Stimulated activated CD4-positive, alpha-beta T cell treated with anti-CD3 and anti-CD28 coated beads, Interleukin-4, amount 100 ng/mL, for 48 hours (primary cell): ENCODE results near the gene HOMER1.
"Not testable (repeated sequence)": the region's sequence is repeated elsewhere in the genome, so short reads cannot be mapped to it uniquely, and the experiment has no call there.

ENCODE experiments used
- DNase-seq, 2 donors: peaks; one replicate each; pipeline ENCODE4 v3.0.0-alpha.2; 2020; ENCODE audit warnings: low read depth in 2 of 2

Gene HOMER1

GRCh38 chr5:79417495-79417894, 96.4 kb downstream of the HOMER1 start:
- DNase-seq, result no peak

- DNase-seq, result no peak
These were observed 97.4 kb downstream of the HOMER1 start for GRCh38 chr5:79416499-79416898.

- DNase-seq, result no peak
These were observed 100.8 kb downstream of the HOMER1 start for GRCh38 chr5:79413112-79413511.

GRCh38 chr5:79408028-79408427, 105.9 kb downstream of the HOMER1 start:
- no peak for DNase-seq

- DNase-seq, result no peak
These were observed 106.3 kb downstream of the HOMER1 start for GRCh38 chr5:79407591-79407990.

- no peak for DNase-seq
These were observed 112.7 kb downstream of the HOMER1 start for GRCh38 chr5:79401216-79401615.

- no peak for DNase-seq
These were observed 114.9 kb downstream of the HOMER1 start for GRCh38 chr5:79399046-79399445.

GRCh38 chr5:79397080-79397479, 116.9 kb downstream of the HOMER1 start:
- DNase-seq, result no peak

- no peak for DNase-seq
These were observed 117.7 kb downstream of the HOMER1 start for GRCh38 chr5:79396265-79396664.

GRCh38 chr5:79395296-79395695, 118.6 kb downstream of the HOMER1 start:
- DNase-seq, result no peak

GRCh38 chr5:79392776-79393175, 121.2 kb downstream of the HOMER1 start:
- DNase-seq, result no peak

GRCh38 chr5:79386679-79387078, 127.3 kb downstream of the HOMER1 start:
- DNase-seq, result no peak

- not testable (repeated sequence) for DNase-seq
These were observed 128.8 kb downstream of the HOMER1 start for GRCh38 chr5:79385126-79385525.

GRCh38 chr5:79378510-79379186, 135.3 kb downstream of the HOMER1 start:
- no peak for DNase-seq

- no peak for DNase-seq
These were observed 156.5 kb downstream of the HOMER1 start for GRCh38 chr5:79357398-79357797.

- no peak for DNase-seq
These were observed 164.1 kb downstream of the HOMER1 start for GRCh38 chr5:79349881-79350280.

- DNase-seq, result no peak
These were observed 164.9 kb downstream of the HOMER1 start for GRCh38 chr5:79349047-79349446.

- no peak for DNase-seq
These were observed 167.5 kb downstream of the HOMER1 start for GRCh38 chr5:79346420-79346824.

- DNase-seq, result no peak
These were observed 179.9 kb downstream of the HOMER1 start for GRCh38 chr5:79333852-79334557.

- no peak for DNase-seq
These were observed 183.9 kb downstream of the HOMER1 start for GRCh38 chr5:79330071-79330470.

- no peak for DNase-seq
These were observed 184.5 kb downstream of the HOMER1 start for GRCh38 chr5:79329453-79329852.
